ENCODE measurements around the gene RSKR. TPM values are rescaled to one million over a fixed set of nuclear protein-coding genes. Genes with fewer than 3 reads are reported as not detected.

Gene RSKR
- total RNA-seq, 1 experiment from 2014 or later = 21.7 TPM

DNA sequence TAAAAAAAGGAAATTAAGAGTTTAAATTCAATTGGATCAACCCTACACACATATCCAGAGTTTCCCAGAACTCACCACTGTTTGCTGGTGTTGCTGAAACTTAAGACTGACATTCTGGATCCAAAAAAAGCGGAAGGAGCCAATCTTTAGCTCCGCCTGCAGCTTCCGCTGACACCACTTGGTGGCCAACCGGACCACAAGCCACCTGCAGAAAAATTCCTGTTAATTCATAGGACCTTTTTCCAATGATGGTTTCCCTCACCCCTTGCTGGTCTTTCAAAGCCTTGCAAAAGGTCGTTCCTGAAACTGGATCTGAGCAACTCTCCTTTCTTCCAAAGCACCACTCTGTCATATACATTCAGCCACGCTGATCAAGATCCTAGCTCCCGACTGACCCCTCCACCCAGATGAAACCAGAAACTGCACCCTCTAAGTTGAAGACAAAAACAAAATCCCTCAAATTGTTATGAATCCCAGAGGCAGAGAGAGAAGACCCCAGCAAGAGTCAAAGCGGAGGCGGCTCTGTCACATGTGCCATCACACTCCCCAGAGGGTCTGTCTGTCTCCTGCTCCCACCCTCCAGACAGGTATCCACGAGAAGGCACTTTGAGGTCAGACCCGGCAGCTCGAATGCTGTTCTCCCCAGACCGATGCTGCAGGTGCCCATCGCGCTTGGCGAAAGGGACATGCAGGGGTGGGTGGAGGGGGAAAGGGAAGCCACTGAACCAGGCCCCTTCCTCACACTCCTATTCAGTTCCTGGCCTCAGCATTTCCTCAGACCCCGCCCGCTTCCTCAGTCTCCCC, 30.2 kb upstream of the RSKR start:
- Histone ChIP-seq H3K27ac (no peak overlapping the region), H3K9me3 (ENCODE audit: insufficient read depth, low read depth) (no peaks in the 10 kb centered on the region), H3K4me1 (replicated peaks; ENCODE audit: insufficient read depth) (peaks cover 17% of the 10 kb centered on the region), H3K4me2 (peak overlapping the region; percentile 99), H4K20me1 (ENCODE audit: insufficient read depth) (peaks cover 15% of the 10 kb centered on the region), H3K27me3 (ENCODE audit: insufficient read depth, low read depth) (no peaks in the 10 kb centered on the region), H3K4me3 (peak overlapping the region; percentile 91), H3F3A (ENCODE audit: insufficient read depth, low read depth) (peaks cover 21% of the 10 kb centered on the region), H3K9me2 (ENCODE audit: insufficient read depth) (no peaks in the 10 kb centered on the region), H3K36me3 (ENCODE audit: low read depth) (peaks cover 30% of the 10 kb centered on the region; the same call in 1 of the 2 replicates), H2AFZ (peak overlapping the region; percentile 92), H3K79me2 (ENCODE audit: low read depth) (peaks cover 24% of the 10 kb centered on the region)
- ChIA-PET CTCF (interaction anchor here (0.6 to 1.1 kb wide), 3 partner anchors 67 to 91 kb away, joined by 3 to 4 read pairs (median 3); no protein-coding TSS in a partner anchor), POLR2A (ENCODE audit: unreplicated experiment) (interaction anchor here (0.6 to 0.7 kb wide), 5 partner anchors 24 to 1351 kb away, joined by 3 to 12 read pairs (median 3); partner anchors contain the start of gene PROCA1)
- TF ChIP-seq EZH2 (IDR thresholded peaks at IDR 0.05; ENCODE audit: low read depth) = no peak
- TF ChIP-seq CTCF (conservative IDR thresholded peaks at IDR 0.05) = peak; percentile 69
- peak; percentile 54 to 60 for DNase-seq
- intact Hi-C loops (cut with micrococcal nuclease; ENCODE audit: unreplicated experiment) = no loop called here
- TSS peak; percentile 37 for BruUV-seq (replicated peaks)

DNA sequence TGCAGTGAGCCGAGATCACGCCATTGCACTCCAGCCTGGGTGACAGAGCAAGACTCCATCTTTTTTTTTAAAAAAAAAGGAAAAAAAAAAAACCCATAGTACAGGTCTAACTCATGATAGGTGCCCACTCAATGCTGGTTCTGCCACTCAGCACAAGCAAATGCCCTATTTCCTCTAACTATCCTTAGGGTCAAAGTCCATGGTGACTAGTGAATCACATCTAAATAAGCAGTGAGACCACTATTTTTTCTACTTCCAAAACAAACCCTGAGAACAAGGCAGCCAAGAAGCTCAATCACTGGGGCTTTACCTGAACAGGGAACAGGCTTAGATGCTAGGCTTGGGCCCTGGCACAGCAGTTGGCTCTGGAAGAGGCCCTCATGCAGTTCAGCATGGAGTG, 27.6 kb upstream of the RSKR start:
- POLR2A ChIA-PET (ENCODE audit: unreplicated experiment) = no interaction called here
- intact Hi-C loops (cut with micrococcal nuclease; ENCODE audit: unreplicated experiment) = no loop called here
- no peak overlapping the region for H3K4me3 ChIP-seq

DNA sequence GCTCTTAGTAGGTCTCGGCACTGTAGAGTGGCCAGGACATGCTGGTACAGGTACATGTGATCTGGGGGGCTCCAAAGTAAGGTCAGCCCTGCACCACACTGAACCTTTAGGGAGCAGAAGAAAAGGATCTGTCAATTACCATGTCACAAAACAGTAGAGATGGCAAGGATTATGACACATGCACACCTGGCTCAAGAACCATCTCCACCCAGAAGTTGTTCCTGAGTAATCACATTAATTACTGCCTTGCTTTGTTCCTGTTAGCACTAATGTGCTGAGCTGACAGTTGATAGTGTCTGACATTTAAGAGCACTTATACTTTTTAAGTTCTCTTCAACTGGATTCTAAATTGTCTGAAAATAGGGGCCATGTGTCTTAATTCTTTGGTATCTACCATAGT, 21.5 kb upstream of the RSKR start:
- Histone ChIP-seq H3K9me2 (ENCODE audit: insufficient read depth) (no peaks in the 10 kb centered on the region), H2AFZ (no peak overlapping the region), H3K79me2 (ENCODE audit: low read depth) (0 out of 2 replicates have a peak, but pooled peaks cover 4% of the 10 kb centered on the region), H4K20me1 (ENCODE audit: insufficient read depth) (peaks cover 12% of the 10 kb centered on the region; the same call in 1 of the 2 replicates), H3K4me1 (replicated peaks; ENCODE audit: insufficient read depth) (no peaks in the 10 kb centered on the region), H3K27me3 (ENCODE audit: insufficient read depth, low read depth) (no peaks in the 10 kb centered on the region), H3F3A (ENCODE audit: insufficient read depth, low read depth) (no peaks in the 10 kb centered on the region; the same call in 1 of the 2 replicates), H3K27ac (no peak overlapping the region), H3K9me3 (ENCODE audit: insufficient read depth, low read depth) (no peaks in the 10 kb centered on the region), H3K36me3 (ENCODE audit: low read depth) (peaks cover 45% of the 10 kb centered on the region), H3K4me3 (no peak overlapping the region), H3K4me2 (no peak overlapping the region)
- CTCF ChIA-PET = no interaction called here
- TF ChIP-seq EZH2 (IDR thresholded peaks at IDR 0.05; ENCODE audit: low read depth) = no peak
- no peak for TF ChIP-seq CTCF (conservative IDR thresholded peaks at IDR 0.05)
- DNase-seq = no peak
- intact Hi-C loops (cut with micrococcal nuclease; ENCODE audit: unreplicated experiment) = no loop called here
- BruUV-seq (replicated peaks) = no TSS peak
- POLR2A ChIA-PET (ENCODE audit: unreplicated experiment) = interaction anchor here (0.6 kb wide), 1 partner anchor 33 kb away, joined by 4 read pairs; no protein-coding TSS in a partner anchor

More for the DNA sequence above, 27.6 kb upstream of the RSKR start:
- H3K36me3 ChIP-seq (ENCODE audit: low read depth) = peaks cover 44% of the 10 kb centered on the region
- no peak for DNase-seq
- H3K27ac ChIP-seq = no peak overlapping the region
- no peaks in the 10 kb centered on the region for H3K9me2 ChIP-seq (ENCODE audit: insufficient read depth)
- H3K9me3 ChIP-seq (ENCODE audit: insufficient read depth, low read depth) = no peaks in the 10 kb centered on the region
- CTCF ChIA-PET = interaction anchor here (0.7 kb wide), 1 partner anchor 47 kb away, joined by 3 read pairs; no protein-coding TSS in a partner anchor
- peaks cover 15% of the 10 kb centered on the region for H4K20me1 ChIP-seq (ENCODE audit: insufficient read depth)
- H3K79me2 ChIP-seq (ENCODE audit: low read depth) = peaks cover 24% of the 10 kb centered on the region
- H2AFZ ChIP-seq = no peak overlapping the region
- BruUV-seq (replicated peaks) = no TSS peak
- H3K27me3 ChIP-seq (ENCODE audit: insufficient read depth, low read depth) = no peaks in the 10 kb centered on the region
- TF ChIP-seq CTCF (conservative IDR thresholded peaks at IDR 0.05) (no peak), EZH2 (IDR thresholded peaks at IDR 0.05; ENCODE audit: low read depth) (no peak)
- peaks cover 15% of the 10 kb centered on the region for H3K4me1 ChIP-seq (replicated peaks; ENCODE audit: insufficient read depth)
- no peak overlapping the region for H3K4me2 ChIP-seq
- peaks cover 12% of the 10 kb centered on the region for H3F3A ChIP-seq (ENCODE audit: insufficient read depth, low read depth)

Measured in PC-9 (cell line).